Keratinocyte (primary cell): Measurements from ENCODE around the gene DHX57. TPM values are rescaled to one million over a fixed set of nuclear protein-coding genes. Genes with fewer than 3 reads are reported as not detected.

Experiments
- DNase-seq: peaks from one replicate; pipeline ENCODE4 v3.0.0-alpha.2; 2011; ENCODE audit warnings: low read depth, missing footprints, low spot score
- FAIRE-seq: peaks from 2 replicates; lab custom pipeline; 2011; peaks lifted over from hg19 to GRCh38; lab: Jason Lieb, UNC
- H2AFZ ChIP-seq: 2 replicates; pipeline ENCODE4 v1.6.0; 2012; ENCODE audit warnings: low read length, control low read depth, inconsistent platforms; ENCODE audit not compliant: control insufficient read depth
- H3K27ac ChIP-seq: 2 replicates; pipeline ENCODE4 v1.5.1; 2011; ENCODE audit warnings: low read length; ENCODE audit not compliant: control insufficient read depth, insufficient read depth
- H3K27me3 ChIP-seq: 3 replicates; pipeline ENCODE4 v1.6.0; 2011; ENCODE audit warnings: low read length; ENCODE audit not compliant: control insufficient read depth, insufficient read depth; ENCODE audit errors: extremely low read depth
- H3K36me3 ChIP-seq, 2 experiments: 2 replicates in 1 of 2; 3 replicates in 1 of 2; pipeline ENCODE4 v1.5.1; 2011; ENCODE audit warnings: low read length in 2 of 2, mild to moderate bottlenecking in 1 of 2; ENCODE audit not compliant: control insufficient read depth in 2 of 2, insufficient read depth in 2 of 2; ENCODE audit errors: extremely low read depth in 1 of 2
- H3K4me1 ChIP-seq: 3 replicates; pipeline ENCODE4 v1.5.1; 2011; ENCODE audit warnings: low read length; ENCODE audit not compliant: control insufficient read depth, insufficient read depth; ENCODE audit errors: extremely low read depth
- H3K4me2 ChIP-seq: 3 replicates; pipeline ENCODE4 v1.6.0; 2011; ENCODE audit warnings: low read depth, low read length; ENCODE audit not compliant: control insufficient read depth, insufficient read depth; ENCODE audit errors: extremely low read depth
- H3K4me3 ChIP-seq, 3 experiments: fragments of 200-600 bp in 1 of 3; sonication (generic) in 1 of 3; 2 replicates in 2 of 3; 3 replicates in 1 of 3; pipeline ENCODE4 v1.5.1; 2011 to 2016; ENCODE audit warnings: low read length in 3 of 3, mild to moderate bottlenecking in 3 of 3, control low read depth in 2 of 3, inconsistent platforms in 1 of 3, low read depth in 1 of 3, mixed read lengths in 1 of 3, mixed run types in 1 of 3, moderate library complexity in 1 of 3; ENCODE audit not compliant: control insufficient read depth in 2 of 3, insufficient read depth in 2 of 3; ENCODE audit errors: extremely low read depth in 1 of 3
- H3K79me2 ChIP-seq: 2 replicates; pipeline ENCODE4 v1.6.0; 2012; ENCODE audit warnings: low read length; ENCODE audit not compliant: control insufficient read depth, insufficient read depth
- H3K9ac ChIP-seq: 3 replicates; pipeline ENCODE4 v1.6.0; 2011; ENCODE audit warnings: low read length; ENCODE audit not compliant: control insufficient read depth, insufficient read depth; ENCODE audit errors: extremely low read depth
- H3K9me1 ChIP-seq: 3 replicates; pipeline ENCODE4 v1.6.0; 2011; ENCODE audit warnings: low read length; ENCODE audit not compliant: control insufficient read depth, insufficient read depth; ENCODE audit errors: extremely low read depth
- H3K9me3 ChIP-seq: 2 replicates; pipeline ENCODE4 v1.5.1; 2012; ENCODE audit warnings: low read depth, low read length; ENCODE audit not compliant: control insufficient read depth
- H4K20me1 ChIP-seq: 3 replicates; pipeline ENCODE4 v1.6.0; 2011; ENCODE audit warnings: low read length; ENCODE audit not compliant: control insufficient read depth, insufficient read depth; ENCODE audit errors: extremely low read depth
- CTCF ChIP-seq, 3 experiments: IDR thresholded peaks in 1 of 3; conservative IDR thresholded peaks in 1 of 3; optimal IDR thresholded peaks in 1 of 3; 2 replicates in 2 of 3; 3 replicates in 1 of 3; pipeline versions ENCODE3 to v1.5.1; 2011; ENCODE audit warnings: low read length in 3 of 3, mild to moderate bottlenecking in 3 of 3, moderate library complexity in 2 of 3, control low read depth in 1 of 3, inconsistent platforms in 1 of 3; ENCODE audit not compliant: insufficient read depth in 2 of 3; ENCODE audit errors: extremely low read depth in 1 of 3
- EZH2 ChIP-seq: IDR thresholded peaks from one replicate; pipeline ENCODE4 v1.6.1; 2012; ENCODE audit warnings: inconsistent platforms, mild to moderate bottlenecking, low read length, moderate library complexity
- dilution Hi-C: fragments of 300-500 bp; cut with MboI; formaldehyde crosslinking; loops from one replicate; pipeline ENCODE4 v1.7.0; 2020; ENCODE audit warnings: low sequenced_read_pairs; ENCODE audit not compliant: extremely low pct_ligation_motif_present
- polyA plus RNA-seq, 5 experiments: library from polyadenylated mRNA; depleted of rRNA in 3 of 5; stranded (reverse) in 3 of 5; stranded (forward) in 1 of 5; unstranded in 1 of 5; fragments of >200 nt; gene quantifications; 1 replicate in 1 of 5; 2 replicates in 3 of 5; 3 replicates in 1 of 5; pipeline versions ENCODE4 v1.2.1 to v1.2.3, GENCODE V29; 2011 to 2012; ENCODE audit warnings: missing spikeins in 2 of 5, low read depth in 1 of 5, low replicate concordance in 1 of 5

The DHX57 gene
- polyA plus RNA-seq, 1 donor (not counting 4 experiments of a cell fraction or from before 2014, with no cell fraction given), result 19.0 TPM

DNA sequence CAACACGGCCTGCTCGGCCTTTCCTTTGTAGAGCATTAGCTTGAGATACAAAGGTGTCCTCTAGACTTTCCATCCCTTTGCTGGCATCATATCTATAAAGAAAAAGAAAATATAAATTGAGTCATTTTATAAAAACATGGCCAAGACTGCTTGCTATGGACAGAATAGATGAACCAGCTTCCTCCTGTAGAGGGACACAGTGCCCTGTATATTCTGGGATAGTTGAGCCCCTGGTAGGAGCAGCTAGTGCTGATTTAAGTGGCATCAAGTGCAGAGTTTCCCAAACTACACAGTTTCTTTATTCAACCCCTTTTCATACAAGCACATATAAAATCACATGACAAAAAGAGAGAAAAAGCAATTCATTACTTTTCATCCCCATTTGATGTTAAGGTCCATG, 49.8 kb downstream of the DHX57 start:
- Histone ChIP-seq H4K20me1 (no peaks in the 10 kb centered on the region), H3K9me3 (no peaks in the 10 kb centered on the region), H3K27ac (no peak overlapping the region), H3K27me3 (no peaks in the 10 kb centered on the region), H3K4me2 (no peak overlapping the region), H3K36me3 (peaks cover 3 to 7% of the 10 kb centered on the region in 2 experiments), H3K9me1 (no peaks in the 10 kb centered on the region), H3K4me3 (no peak overlapping the region), H2AFZ (no peak overlapping the region), H3K79me2 (no peaks in the 10 kb centered on the region), H3K4me1 (no peaks in the 10 kb centered on the region), H3K9ac (no peak overlapping the region)
- FAIRE-seq (no peak), DNase-seq (no peak)
- TF ChIP-seq CTCF (optimal IDR thresholded peaks at IDR 0.05 in 1 of 3, IDR thresholded peaks at IDR 0.05 in 1 of 3, conservative IDR thresholded peaks at IDR 0.05 in 1 of 3; ENCODE audit: extremely low read depth in 1 of 3, insufficient read depth in 2 of 3, low read length in 3 of 3) (no peak), EZH2 (no peak)
- dilution Hi-C loops, result no loop called here

DNA sequence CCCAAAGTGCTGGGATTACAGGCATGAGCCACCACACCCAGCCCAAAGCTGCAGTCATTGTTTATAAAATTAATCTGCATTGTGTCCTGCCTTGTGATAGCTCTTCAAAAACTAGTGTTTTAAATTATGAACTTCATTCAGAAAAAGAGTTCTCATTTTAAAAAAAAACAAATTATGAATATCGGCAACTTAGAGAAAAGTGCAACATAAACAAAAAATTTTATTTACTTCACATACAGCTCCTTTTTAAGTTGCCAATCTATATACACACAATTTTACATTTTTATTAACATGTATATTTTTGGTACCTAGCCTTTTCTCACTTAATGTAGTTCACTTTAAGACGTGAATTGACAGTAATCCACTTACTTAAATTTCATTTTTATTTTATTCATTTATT, 50.8 kb downstream of the DHX57 start:
- DNase-seq (no peak), FAIRE-seq (no peak)
- TF ChIP-seq EZH2 (no peak), CTCF (optimal IDR thresholded peaks at IDR 0.05 in 1 of 3, IDR thresholded peaks at IDR 0.05 in 1 of 3, conservative IDR thresholded peaks at IDR 0.05 in 1 of 3; ENCODE audit: extremely low read depth in 1 of 3, insufficient read depth in 2 of 3, low read length in 3 of 3) (no peak)
- dilution Hi-C loops, result no loop called here
- no peak overlapping the region for H3K27ac ChIP-seq
- no peaks in the 10 kb centered on the region for H4K20me1 ChIP-seq
- no peaks in the 10 kb centered on the region for H3K9me3 ChIP-seq
- no peaks in the 10 kb centered on the region for H3K27me3 ChIP-seq
- H3K9ac ChIP-seq, result no peak overlapping the region
- no peaks in the 10 kb centered on the region for H3K4me1 ChIP-seq
- no peak overlapping the region for H3K4me2 ChIP-seq
- no peak overlapping the region for H3K4me3 ChIP-seq
- no peaks in the 10 kb centered on the region for H3K79me2 ChIP-seq
- peaks cover 3 to 7% of the 10 kb centered on the region in 2 experiments for H3K36me3 ChIP-seq
- no peaks in the 10 kb centered on the region for H3K9me1 ChIP-seq
- no peak overlapping the region for H2AFZ ChIP-seq
